Vagina (tissue), 2 donors: ENCODE measurements around the gene VSTM4. TPM values are rescaled to one million over a fixed set of nuclear protein-coding genes. Genes with fewer than 3 reads are reported as not detected.

ENCODE experiments used
- DNase-seq, 2 donors: peaks; one replicate each; pipeline ENCODE4 v3.0.0-alpha.2; 2017; ENCODE audit errors: extremely low spot score in 2 of 2
- H3K27ac ChIP-seq: fragments of 200-600 bp; sonication (generic); one replicate; pipeline ENCODE4 v1.5.1; 2019
- H3K27me3 ChIP-seq: fragments of 200-600 bp; sonication (generic); one replicate; pipeline ENCODE4 v1.5.1; 2019
- H3K36me3 ChIP-seq, 2 donors: fragments of 200-600 bp; sonication (generic); one replicate each; pipeline ENCODE4 v1.5.1; 2017 to 2019
- H3K4me1 ChIP-seq: fragments of 200-600 bp; sonication (generic); one replicate; pipeline ENCODE4 v1.5.1; 2019
- H3K4me3 ChIP-seq, 2 donors: fragments of 200-600 bp; sonication (generic); 1 replicate in 1 of 2; 2 replicates in 1 of 2; pipeline ENCODE4 v1.5.1; 2016 to 2019
- H3K9me3 ChIP-seq: fragments of 200-600 bp; sonication (generic); one replicate; pipeline ENCODE4 v1.5.1; 2019
- CTCF ChIP-seq, 3 experiments: fragments of 450-650 bp in 2 of 3; fragments of 200-600 bp in 1 of 3; sonication (generic) in 1 of 3; IDR thresholded peaks; one replicate each; pipeline ENCODE4 v1.5.1; 2017 to 2019; ENCODE audit warnings: antibody characterized with exemption in 3 of 3, mild to moderate bottlenecking in 2 of 3, moderate library complexity in 2 of 3
- POLR2A ChIP-seq, 2 donors: fragments of 450-650 bp; IDR thresholded peaks; one replicate each; pipeline ENCODE4 v1.6.1; 2017; ENCODE audit warnings: antibody characterized with exemption in 2 of 2, mild to moderate bottlenecking in 2 of 2, moderate library complexity in 2 of 2
- POLR2AphosphoS5 ChIP-seq, 2 donors: sonication (generic); formaldehyde crosslinking; IDR thresholded peaks; one replicate each; pipeline ENCODE4 v1.9.0; 2017; ENCODE audit warnings: antibody characterized with exemption in 2 of 2, mild to moderate bottlenecking in 2 of 2, low read depth in 1 of 2; ENCODE audit not compliant: insufficient read depth in 1 of 2
- intact Hi-C: fragments of 100-400 bp; cut with DNase I; formaldehyde crosslinking; loops from one replicate; pipeline ENCODE4 v1.15.1; 2023
- total RNA-seq: library from RNA; depleted of rRNA; stranded (reverse); fragments of >200 nt; gene quantifications from one replicate; pipeline ENCODE4 v1.2.3, GENCODE V29; 2016

VSTM4 gene
- total RNA-seq, 1 donor from 2014 or later, result 14.0 TPM

- no peak for DNase-seq
- intact Hi-C loops, result no loop called here
- H3K27ac ChIP-seq, result no peak overlapping the region
- peak in 1 of 2 donors; percentile 20 for TF ChIP-seq POLR2AphosphoS5 (IDR thresholded peaks at IDR 0.05; ENCODE audit: insufficient read depth in 1 of 2, low read depth in 1 of 2)
- no peak for TF ChIP-seq CTCF (IDR thresholded peaks at IDR 0.05)
- no peak overlapping the region for H3K4me3 ChIP-seq
- no peaks in the 10 kb centered on the region for H3K9me3 ChIP-seq
- H3K4me1 ChIP-seq, result peaks cover 26% of the 10 kb centered on the region
- H3K36me3 ChIP-seq, result no peaks in the 10 kb centered on the region
- no peaks in the 10 kb centered on the region for H3K27me3 ChIP-seq
Measured at GRCh38 chr10:49144058-49144720, 28.9 kb upstream of the VSTM4 start.

- Histone ChIP-seq H3K4me1 (peaks cover 36% of the 10 kb centered on the region), H3K27me3 (no peaks in the 10 kb centered on the region), H3K9me3 (no peaks in the 10 kb centered on the region), H3K27ac (no peak overlapping the region), H3K36me3 (no peaks in the 10 kb centered on the region), H3K4me3 (no peak overlapping the region)
- DNase-seq, result no peak
- intact Hi-C loops, result no loop called here
- TF ChIP-seq CTCF (IDR thresholded peaks at IDR 0.05) (no peak), POLR2A (IDR thresholded peaks at IDR 0.05) (no peak)
Measured at GRCh38 chr10:49143249-49143648, 27.9 kb upstream of the VSTM4 start.

GRCh38 chr10:49141541-49142332, 26.4 kb upstream of the VSTM4 start:
- peaks cover 36% of the 10 kb centered on the region for H3K4me1 ChIP-seq
- H3K36me3 ChIP-seq, result no peaks in the 10 kb centered on the region
- DNase-seq, result peak in 1 of 2 donors; percentile 9
- no peak overlapping the region for H3K4me3 ChIP-seq
- no peaks in the 10 kb centered on the region for H3K27me3 ChIP-seq
- H3K27ac ChIP-seq, result no peak overlapping the region
- no peak for TF ChIP-seq CTCF (IDR thresholded peaks at IDR 0.05)
- TF ChIP-seq POLR2A (IDR thresholded peaks at IDR 0.05), result no peak
- no peak for TF ChIP-seq POLR2AphosphoS5 (IDR thresholded peaks at IDR 0.05; ENCODE audit: insufficient read depth in 1 of 2, low read depth in 1 of 2)
- no peaks in the 10 kb centered on the region for H3K9me3 ChIP-seq
- intact Hi-C loops, result no loop called here

- peak overlapping the region; percentile 81 for H3K27ac ChIP-seq
Measured at GRCh38 chr10:49140304-49141177, 25.2 kb upstream of the VSTM4 start.

More at GRCh38 chr10:49140304-49141177, 25.2 kb upstream of the VSTM4 start:
- TF ChIP-seq POLR2AphosphoS5 (IDR thresholded peaks at IDR 0.05; ENCODE audit: insufficient read depth in 1 of 2, low read depth in 1 of 2) (no peak), CTCF (IDR thresholded peaks at IDR 0.05) (no peak), POLR2A (IDR thresholded peaks at IDR 0.05) (no peak)
- Histone ChIP-seq H3K4me3 (no peak overlapping the region), H3K36me3 (no peaks in the 10 kb centered on the region), H3K27me3 (no peaks in the 10 kb centered on the region), H3K9me3 (no peaks in the 10 kb centered on the region), H3K4me1 (peaks cover 40% of the 10 kb centered on the region)
- intact Hi-C loops, result no loop called here
- no peak for DNase-seq
